HG03196 (cell line): ENCODE measurements around the gene TEX261.
"Not testable (repeated sequence)": the region's sequence is repeated elsewhere in the genome, so short reads cannot be mapped to it uniquely, and the experiment has no call there.

Experiments used
- ATAC-seq: cut with Tn5 transposase; IDR thresholded peaks from one replicate; pipeline ENCODE4 v1.9.1; 2021; ENCODE audit not compliant: unreplicated experiment

TEX261 gene

DNA sequence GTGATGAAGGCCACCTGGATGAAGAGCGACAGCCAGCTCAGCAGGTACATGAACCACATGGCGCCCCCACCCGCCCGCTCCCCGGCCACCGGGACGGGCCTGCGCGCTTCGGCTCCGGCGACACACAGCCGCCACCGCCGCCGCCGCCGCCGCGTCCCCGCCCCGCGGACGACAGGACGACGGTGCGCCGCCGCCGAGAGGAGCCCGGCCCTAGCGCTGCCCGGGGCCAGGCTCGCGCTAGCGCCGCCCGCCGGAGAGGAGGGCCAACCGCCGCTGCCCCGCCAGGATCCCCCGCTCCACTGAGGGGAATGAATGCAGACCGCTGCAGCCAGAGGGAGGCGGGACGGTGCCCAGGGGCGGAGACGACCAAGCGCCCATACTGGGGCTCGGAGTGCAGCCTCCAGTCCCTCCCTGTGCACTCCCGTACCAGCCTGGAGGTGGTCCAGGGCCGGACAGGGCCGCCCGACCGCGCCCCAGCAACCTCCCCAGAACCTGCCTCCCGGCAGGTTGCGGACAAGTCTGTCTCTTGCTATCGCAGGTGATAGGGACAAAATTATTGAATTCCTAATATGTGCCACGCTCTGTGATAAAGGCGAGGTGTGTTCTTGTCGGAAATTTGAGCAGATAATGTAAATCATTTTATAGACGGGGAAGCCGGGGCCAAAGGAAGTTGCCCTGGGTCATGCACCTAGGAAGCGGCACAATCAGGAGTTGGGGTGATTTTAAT lies at the start of gene TEX261:
TSS of gene TEX261 (minus strand) at position 175 of the 727 bp plus-strand sequence. CDS start at position 59, 116 bp downstream.
- peak; percentile 95 for ATAC-seq

DNA sequence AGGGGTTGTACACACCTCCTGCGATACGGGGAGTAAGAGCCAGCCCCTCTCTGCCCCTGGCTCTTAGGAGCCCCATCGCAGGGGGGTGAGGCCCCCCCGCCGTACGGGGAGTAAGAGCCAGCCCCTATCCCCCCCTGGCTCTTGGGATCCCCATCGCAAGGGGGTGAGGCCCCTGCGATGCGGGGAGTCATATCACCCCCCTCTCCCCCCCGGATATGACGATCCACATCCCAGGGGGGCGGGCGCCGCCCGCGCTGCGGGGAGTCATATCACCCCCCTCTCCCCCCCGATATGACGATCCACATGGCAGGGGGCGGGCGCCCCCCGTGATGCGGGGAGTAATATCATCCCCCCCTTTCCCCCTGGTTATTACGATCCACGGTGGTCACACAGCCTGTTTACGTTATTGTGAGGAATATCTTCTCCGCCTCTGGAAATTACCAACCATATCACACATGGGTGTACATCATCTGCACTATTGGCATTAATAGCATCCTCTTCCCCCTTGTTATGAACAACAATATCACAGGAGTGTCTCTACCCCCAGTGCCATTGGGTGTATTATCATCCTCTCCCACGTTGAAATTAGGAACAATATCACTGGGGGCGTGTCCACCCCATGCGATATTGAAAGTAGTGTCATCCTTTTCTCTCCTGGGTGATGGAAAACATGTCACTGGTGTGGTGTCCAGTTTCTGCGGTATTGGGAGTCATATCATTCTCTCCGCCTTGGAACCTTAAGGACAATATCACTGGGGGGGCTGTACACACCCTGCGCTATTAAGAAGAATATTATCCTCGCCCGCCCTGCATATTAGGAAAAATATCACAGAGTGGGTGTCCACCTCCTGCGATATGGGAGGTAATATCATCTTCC lies 49.1 kb upstream of the TEX261 start:
- ATAC-seq, result no peak

DNA sequence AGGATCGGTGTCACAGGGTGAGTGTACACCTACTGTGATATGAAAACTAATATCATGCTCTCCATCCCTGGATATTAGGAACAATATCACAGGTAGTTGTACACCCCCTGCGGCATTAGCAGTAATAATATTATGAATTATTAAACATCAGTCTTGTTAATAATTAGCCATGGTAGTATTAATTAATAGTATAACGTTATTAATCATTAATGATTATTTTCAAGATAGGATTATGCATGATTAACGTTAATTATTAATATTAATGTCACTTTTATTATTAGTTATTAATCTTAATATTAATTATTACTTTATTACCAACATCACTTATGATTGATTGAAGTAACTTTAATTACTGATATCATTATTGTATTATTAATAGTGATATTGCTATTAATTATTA lies 47.6 kb upstream of the TEX261 start:
- no peak for ATAC-seq

DNA sequence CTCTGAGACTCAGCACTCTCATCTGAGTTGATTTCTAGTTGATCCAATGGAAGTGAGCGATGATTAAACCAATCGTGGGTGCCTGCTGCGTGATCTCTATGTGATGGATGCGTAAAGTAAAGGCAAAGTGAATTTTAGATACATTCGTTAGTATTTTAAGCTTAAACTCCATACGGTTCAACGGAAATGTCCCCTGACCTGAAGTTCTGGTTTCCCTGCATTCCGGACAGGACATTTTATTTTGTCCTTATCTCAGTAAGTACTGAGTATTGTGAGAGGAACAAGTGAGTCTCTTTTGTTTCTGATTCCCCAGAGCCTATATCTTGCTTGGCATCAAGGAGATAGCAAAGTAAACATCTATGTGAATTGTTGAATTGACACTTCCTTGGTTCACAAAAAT lies 41.6 kb upstream of the TEX261 start:
- ATAC-seq, result not testable (repeated sequence)

DNA sequence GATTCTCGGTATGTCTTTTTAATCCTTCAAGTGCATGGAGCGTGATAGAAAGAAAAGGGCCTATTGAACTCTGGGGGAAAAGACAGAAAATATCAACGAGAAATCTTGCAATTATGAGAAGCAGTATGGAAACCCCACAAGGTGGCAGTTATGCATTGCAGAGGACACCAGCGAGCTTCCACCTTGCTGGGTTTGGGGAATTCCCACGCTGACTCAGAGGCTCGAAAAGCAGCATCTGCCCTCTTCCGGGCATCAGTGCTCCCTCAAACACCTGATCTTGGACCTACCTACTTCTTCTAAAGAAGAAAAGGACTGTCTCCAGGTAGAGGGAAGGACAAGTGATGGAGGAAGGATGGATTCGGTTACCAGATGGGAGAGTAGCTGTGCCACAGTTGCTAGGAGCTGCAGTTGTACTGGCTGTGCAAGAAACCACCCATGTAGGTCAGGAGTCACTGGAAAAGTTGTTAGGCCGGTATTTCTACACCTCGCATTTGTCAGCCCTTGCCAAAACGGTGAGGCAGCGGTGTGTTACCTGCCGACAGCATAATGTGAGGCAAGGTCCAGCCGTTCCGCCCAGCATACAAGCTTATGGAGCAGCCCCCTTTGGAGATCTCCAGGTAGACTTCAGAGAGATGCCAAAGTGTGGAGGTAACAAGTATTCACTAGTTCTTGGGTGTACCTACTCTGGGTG lies 29.0 kb upstream of the TEX261 start:
- not testable (repeated sequence) for ATAC-seq

DNA sequence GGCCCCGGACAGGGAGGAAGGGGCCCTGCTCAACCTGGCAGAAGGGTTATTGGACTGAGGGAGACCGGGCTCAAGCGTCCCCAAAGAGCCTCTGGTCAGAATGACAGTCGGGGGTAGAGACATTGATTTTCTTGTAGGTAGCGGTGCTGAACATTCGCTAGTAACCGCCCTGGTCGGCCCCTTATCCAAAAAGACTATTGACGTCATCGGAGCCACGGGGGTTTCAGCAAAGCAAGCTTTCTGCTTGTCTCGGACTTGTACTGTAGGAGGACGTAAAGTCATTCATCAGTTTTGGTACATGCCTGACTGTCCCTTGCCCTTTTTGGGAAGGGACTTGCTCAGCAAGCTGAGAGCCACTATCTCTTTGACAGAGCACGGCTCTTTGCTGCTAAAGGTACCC lies 26.7 kb upstream of the TEX261 start:
- ATAC-seq, result not testable (repeated sequence)

DNA sequence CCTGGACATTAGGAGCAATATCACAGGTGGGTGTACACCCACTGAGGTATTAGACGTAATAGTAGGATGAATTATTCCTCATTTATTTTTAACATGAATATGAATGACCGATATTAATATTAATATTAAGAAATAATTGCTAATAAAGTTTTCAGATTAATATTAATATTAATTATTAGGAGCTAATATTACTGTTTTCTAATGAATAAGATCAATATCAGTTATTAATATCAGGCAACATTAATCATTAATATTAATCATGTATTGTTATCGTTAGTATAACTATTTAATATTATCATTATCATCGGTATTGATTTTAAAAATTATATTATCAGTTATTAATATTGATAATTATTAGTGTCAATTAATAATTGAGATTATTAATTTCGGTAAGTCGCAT lies 25.3 kb upstream of the TEX261 start:
- not testable (repeated sequence) for ATAC-seq

DNA sequence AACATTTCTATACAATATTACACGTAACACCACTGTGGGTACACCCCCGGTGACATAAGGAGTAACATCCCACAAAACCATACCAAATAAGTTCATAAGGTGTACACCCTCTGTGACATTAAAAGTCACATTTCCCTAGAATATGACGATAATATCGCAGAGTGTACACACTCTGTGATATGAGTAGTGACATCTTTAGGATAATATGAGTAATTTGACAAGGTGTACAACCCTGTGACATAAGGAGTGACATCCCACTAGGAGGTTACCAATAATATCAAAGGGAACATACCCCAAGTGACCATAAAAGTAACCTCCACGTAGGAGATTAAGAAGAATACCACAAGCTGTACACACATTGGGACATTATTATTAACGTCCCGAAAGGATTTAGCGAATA lies 24.0 kb upstream of the TEX261 start:
- ATAC-seq, result no peak

DNA sequence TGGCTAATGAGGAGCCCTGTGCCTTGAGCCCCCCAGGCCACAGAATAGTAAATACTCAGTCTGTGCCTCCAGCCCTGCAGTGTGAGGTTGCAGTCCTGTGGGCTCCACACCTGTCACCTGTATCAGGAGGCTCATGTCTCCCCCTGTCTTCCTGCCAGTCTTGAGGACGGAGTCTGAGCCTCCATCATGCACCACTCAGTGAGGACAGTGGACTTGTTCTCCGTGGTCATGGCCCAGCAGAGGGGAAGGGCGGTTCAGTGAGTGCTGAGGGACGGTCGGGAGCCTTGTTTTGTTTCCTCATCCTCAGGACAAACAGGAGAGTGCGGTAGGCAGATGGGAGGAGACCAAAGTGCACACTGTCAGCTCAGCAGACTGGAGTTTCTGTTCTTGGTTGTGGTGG lies 17.1 kb upstream of the TEX261 start:
- not testable (repeated sequence) for ATAC-seq

DNA sequence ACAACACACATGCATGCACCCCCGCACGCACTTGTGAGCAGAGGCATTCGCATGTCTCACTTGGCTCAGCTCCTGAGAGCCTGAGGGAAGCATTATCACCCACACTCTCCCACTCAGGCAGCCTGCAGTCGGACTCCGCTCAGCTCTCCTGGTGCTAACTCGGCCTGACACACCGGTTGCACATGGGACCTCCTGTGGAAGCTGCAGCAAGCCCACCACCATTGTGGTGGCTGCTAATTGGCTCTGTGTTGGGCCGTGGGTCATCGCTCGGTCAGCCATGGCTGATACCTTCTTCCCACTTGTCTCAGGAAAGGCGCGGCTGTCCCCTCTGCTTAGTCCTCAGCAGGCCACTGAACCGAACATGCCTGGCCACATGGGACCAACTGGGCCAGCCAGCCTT lies 13.7 kb upstream of the TEX261 start:
- ATAC-seq, result no peak

DNA sequence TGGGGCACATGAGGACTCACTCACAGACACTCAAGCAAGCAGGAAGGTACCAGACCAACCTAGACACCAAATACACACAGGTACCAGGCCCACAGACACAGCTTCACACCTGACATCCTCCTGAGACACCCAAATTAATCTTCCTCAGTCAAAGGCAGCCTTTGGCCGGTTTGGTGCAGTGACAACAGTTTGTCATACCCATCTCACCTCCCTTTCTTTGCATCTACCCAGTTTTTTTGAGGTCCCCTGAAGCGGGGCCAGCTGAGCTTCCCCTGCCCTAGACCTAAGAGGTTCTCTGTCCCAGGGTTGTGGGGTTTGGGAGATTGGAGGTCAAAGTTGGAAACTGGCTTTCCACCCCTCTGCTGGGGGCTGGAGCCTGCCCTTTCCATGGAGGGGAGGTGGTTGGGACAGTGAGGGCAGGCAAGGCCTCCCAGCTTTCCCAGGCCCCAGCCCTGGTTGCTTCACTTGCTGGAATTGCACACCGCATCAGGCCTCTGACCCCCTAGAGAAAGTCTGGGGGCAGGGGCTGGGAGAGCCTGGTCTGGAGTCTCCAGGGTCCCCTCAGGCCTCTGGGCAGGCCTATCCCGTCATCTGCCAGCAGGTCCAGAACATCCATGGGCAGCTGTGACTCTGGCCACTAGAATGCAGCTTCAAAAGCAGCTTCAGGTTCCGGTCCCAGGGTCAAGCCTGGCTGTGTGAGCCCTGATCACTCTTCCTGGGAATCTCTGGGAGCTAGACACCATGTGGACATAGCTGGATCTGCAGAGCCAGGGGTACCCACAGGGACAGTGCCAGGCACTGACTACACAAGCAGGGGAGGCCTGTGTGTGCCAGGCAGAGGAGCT lies 12.5 kb upstream of the TEX261 start:
- no peak for ATAC-seq

DNA sequence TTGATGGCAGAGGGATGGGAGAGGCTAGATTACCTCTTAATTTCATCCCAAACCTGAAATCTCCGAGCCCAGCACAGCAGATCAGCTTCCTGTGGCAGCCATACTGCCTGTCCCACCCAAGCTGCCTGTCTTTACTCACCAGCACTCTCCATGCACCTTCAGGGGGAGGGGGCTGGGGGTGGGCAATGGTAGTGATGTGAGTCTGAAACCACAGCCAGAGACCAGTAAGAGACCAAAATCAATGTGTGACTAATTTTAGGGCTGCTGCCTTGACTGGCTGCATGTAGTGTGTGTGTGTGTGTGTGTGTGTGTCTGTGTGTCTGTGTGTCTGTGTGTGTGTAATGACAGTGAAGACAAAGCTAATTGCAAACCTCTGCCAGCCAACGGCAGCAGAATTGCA lies 11.7 kb upstream of the TEX261 start:
- ATAC-seq, result no peak

DNA sequence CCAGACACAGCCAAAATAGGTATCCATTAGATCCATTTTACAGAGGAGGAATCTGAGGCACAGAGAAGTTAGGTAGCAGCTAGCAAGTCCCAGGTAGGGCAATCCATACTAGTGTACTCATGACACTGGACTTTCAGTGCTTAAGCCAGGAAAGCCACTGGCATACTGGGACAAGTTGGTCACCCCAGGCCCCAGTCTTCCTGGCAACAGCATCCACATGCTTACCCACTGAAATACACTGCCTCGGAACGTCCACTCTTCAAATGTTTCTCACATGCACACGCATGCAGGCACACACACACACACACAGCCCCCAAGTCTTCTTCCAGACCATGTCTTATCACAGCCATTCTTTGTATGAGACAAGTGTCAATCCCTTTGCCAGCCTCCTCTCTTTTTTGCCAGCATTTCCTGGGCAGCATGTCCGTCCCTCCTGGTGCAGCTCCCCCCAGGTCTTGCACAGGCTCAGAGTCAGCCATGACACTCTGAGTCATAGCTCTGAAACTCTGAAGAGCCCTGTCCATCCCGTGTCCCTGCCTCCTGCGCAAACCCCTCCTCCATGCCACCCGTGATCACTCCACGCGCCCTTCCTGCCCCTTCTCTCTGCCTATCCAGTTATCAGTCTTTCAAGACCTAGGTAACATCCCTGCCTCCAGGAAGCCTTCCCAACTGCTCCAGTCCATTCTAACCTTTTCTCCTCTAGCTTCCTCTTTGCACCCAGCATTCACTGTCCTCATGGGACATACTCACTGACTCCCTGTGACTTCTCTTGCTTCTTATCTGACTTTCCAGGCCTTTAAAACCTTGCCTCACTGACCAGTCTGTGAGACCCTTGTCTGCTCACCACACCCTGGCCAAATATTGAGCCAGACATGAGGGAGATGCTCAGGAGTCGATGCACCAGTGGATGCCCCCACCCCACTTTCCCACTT lies 10.9 kb upstream of the TEX261 start:
- no peak for ATAC-seq

DNA sequence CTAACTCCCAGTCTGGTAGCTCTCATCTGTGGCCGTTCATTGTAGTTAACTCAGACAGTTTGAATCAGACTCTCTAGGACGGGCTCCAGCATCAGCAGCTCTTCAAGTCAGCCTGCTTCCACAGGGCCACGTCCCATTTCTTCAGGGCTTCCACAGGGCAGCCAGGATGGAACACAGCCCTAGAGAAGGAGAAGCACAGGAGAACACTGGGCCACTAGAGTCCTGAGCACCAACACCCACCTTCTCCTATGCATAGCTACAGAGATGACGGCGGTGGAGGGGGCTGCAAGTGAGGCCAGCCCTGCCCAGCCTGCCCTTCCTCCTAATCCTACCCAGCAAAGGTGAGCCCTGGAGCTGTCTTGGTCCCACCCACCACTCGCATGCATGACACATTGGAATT lies 10.2 kb upstream of the TEX261 start:
- no peak for ATAC-seq

DNA sequence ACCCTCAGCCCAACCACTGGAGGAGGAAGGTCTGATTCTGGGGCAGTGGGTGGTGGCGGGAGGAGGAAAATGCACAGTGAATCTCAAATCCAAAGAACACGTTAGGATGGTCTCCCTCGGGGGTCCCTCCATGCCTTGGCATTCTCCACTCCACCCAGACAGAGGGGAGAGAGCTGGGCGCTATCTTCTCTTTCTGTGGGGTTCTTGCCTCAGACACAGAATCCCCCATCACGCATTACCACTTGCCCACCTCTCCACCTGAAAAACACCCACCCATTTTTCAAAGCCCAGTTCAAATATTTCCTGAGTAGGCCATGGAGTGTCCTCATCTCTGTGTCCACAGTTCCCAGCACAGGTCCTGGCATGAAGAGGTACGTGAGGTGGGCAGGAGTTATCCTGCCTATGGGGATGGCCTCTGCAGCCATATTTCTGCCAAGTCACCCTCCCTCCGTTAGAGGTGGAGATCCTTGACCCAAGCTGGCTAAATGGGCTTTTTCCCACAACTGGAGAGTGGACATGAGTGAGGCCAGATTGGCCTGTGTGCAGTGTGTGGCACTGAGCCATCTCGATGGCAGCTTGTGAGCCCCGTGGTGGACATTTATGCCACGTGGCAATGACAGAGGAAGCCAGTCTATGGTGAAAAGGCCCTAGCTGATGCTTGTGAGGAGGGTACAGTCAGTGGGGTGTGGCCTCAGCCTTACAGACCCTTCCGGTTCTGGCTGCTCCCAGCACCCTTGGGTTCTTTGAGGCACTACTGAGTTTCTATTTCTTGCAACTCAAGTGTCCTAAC lies 9.5 kb upstream of the TEX261 start:
- ATAC-seq, result no peak

DNA sequence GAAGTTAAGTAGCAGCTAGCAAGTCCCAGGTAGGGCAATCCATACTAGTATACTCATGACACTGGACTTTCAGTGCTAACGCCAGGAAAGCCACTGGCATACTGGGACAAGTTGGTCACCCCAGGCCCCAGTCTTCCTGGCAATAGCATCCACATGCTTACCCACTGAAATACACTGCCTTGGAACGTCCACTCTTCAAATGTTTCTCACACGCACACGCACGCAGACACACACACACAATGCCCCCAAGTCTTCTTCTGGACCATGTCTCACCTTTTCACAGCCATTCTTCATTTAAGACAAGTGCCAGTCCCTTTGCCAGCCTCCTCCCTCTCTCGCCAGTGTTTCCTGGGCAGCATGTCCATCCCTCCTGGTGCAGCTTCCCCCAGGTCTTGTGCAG lies 8.7 kb upstream of the TEX261 start:
- ATAC-seq, result no peak

DNA sequence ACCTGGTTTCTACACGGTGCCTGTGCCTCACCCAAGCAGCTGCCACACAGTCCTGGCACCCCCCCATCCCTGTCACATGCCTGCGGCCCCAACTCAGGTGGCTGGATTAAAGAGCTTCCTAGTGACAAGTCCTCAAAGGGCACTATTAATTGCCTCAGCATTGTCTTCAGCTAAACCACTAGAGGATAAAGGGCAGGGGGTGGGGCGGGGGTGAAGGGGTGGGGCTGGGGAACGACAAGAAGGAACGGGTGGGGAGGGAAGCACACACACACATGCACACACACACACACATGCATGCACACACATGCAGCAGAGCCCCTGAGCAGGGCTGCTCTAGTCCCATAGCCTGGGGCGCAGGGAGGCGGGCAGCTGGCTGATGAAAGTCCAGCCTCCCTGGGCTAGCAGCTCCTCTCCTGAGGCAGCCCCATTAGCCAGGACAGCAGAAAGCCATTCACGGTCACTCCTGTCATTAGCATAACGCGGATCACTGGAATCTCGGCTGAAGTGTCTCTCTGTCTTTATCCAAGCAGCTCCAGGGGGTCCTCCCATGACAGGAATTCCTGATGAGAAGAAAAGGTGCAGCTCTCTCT lies 7.4 kb upstream of the TEX261 start:
- ATAC-seq, result no peak

DNA sequence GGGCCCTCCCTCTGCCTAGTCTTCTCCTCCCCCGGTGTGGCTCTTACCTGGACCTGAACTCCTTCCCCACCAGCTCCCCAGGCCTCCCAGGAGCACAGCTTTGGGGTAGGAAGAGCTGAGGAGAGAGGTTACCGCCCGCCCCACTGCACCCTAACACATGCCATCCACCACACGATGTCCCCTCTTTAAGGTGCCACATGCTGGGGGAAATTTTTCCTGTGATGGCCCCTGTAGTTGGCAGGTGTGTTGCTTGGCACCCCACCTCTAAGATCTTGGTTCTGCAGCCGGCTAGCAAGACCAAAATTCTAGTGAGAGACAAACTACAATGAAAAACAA lies 6.9 kb upstream of the TEX261 start:
- no peak for ATAC-seq
